Karpas-422 (cell line): Measurements from ENCODE around the gene ANP32A. TPM values are rescaled to one million over a fixed set of nuclear protein-coding genes. Genes with fewer than 3 reads are reported as not detected.

ENCODE experiments used
- small RNA-seq: library from RNA; depleted of rRNA; stranded (forward); fragments of <200 nt; gene quantifications from one replicate; pipeline ENCODE3, GENCODE V24; 2014
- total RNA-seq: library from RNA; depleted of rRNA; stranded (reverse); fragments of >200 nt; shearing (Covaris generic); gene quantifications from 2 replicates; pipeline ENCODE4 v1.2.3, GENCODE V29; 2014; ENCODE audit warnings: low replicate concordance; rRNA removed

Gene ANP32A
- total RNA-seq, 1 experiment from 2014 or later: 99.5 TPM

Small RNA genes lying within 50 kb of the gene (small RNA-seq; reads per million reads assigned to genes)
- gene MIR4312: not detected

Other genes with a start within 250 kb of the ANP32A start
- gene CORO2B, start 241.9 kb downstream of the ANP32A start, total RNA-seq: 0.26 and 0.69 TPM in 2 replicates
- not detected in 2 replicates for gene SPESP1, start 109.6 kb upstream of the ANP32A start, total RNA-seq
- gene NOX5, start 193.8 kb upstream of the ANP32A start, total RNA-seq: not detected in 2 replicates